ENCODE data around the gene MBD3L3. TPM values are rescaled to one million over a fixed set of nuclear protein-coding genes. Genes with fewer than 3 reads are reported as not detected.
"Not testable (repeated sequence)": the region's sequence is repeated elsewhere in the genome, so short reads cannot be mapped to it uniquely, and the experiment has no call there.

MBD3L3 gene
- total RNA-seq, 1 donor from 2014 or later: not detected

GRCh38 chr19:7063339-7063738, 4.9 kb upstream of the MBD3L3 start:
- Histone ChIP-seq H3K36me3 (no peaks in the 10 kb centered on the region), H3K4me1 (no peaks in the 10 kb centered on the region), H3K4me3 (no peak overlapping the region), H3K9me3 (no peaks in the 10 kb centered on the region), H3K27me3 (no peaks in the 10 kb centered on the region), H3K27ac (no peak overlapping the region)
- intact Hi-C loops (cut with DNase I): no loop called here
- DNase-seq (ENCODE audit: extremely low spot score in 2 of 2): no peak
- no peak for TF ChIP-seq POLR2A (IDR thresholded peaks at IDR 0.05)
- no peak for TF ChIP-seq POLR2AphosphoS5 (IDR thresholded peaks at IDR 0.05; ENCODE audit: insufficient read depth in 1 of 2, low read depth in 1 of 2)
- TF ChIP-seq, protein P1, sequence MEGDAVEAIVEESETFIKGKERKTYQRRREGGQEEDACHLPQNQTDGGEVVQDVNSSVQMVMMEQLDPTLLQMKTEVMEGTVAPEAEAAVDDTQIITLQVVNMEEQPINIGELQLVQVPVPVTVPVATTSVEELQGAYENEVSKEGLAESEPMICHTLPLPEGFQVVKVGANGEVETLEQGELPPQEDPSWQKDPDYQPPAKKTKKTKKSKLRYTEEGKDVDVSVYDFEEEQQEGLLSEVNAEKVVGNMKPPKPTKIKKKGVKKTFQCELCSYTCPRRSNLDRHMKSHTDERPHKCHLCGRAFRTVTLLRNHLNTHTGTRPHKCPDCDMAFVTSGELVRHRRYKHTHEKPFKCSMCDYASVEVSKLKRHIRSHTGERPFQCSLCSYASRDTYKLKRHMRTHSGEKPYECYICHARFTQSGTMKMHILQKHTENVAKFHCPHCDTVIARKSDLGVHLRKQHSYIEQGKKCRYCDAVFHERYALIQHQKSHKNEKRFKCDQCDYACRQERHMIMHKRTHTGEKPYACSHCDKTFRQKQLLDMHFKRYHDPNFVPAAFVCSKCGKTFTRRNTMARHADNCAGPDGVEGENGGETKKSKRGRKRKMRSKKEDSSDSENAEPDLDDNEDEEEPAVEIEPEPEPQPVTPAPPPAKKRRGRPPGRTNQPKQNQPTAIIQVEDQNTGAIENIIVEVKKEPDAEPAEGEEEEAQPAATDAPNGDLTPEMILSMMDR (IDR thresholded peaks at IDR 0.05): no peak

DNA sequence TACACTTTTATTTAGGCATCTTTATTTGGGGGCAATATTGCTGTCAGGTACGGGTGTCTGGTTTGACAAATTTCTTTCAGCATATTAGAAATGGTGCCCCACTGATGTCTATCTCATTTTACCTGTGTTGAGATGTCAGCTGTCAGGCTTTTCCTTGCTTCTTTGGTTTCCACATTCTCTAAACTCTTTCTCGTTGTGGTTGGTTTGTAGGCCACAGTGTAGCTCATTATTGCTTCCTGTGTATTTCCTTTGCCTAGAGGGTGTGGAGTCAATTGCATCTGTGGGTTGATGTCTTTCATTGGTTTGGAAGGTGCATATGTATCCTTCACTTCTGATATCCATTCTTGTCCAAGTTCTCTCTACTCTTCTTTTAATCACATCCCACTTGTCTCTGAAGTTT, 1.5 kb upstream of the MBD3L3 start:
- H3K9me3 ChIP-seq; H3K4me3 ChIP-seq; H3K4me1 ChIP-seq; intact Hi-C loops (cut with DNase I); H3K36me3 ChIP-seq; H3K27me3 ChIP-seq; DNase-seq (ENCODE audit: extremely low spot score in 2 of 2); H3K27ac ChIP-seq: not testable (repeated sequence)

DNA sequence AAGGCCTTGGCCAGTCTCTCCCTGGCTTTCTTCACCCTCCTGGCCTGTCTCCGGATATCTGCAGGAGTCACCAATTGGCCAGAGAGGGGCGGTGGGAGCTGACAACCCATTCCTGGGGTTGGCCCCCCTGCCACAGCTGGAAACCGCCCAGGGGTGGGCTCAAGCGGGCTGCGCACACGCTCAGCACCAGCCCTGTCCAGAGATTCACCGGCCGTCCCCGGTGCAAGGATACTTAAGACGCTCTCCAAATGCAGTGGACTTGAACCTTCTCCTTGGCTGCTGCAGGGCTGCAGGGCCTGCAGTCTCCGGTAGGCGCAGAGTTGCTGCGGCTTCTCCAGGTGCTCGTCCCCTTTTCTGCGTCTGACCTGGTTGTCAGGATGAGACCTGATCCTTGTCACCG, 2.1 kb downstream of the MBD3L3 start:
- H3K27ac ChIP-seq; H3K36me3 ChIP-seq; H3K4me3 ChIP-seq; H3K27me3 ChIP-seq; H3K9me3 ChIP-seq; intact Hi-C loops (cut with DNase I); DNase-seq (ENCODE audit: extremely low spot score in 2 of 2); H3K4me1 ChIP-seq: not testable (repeated sequence)

DNA sequence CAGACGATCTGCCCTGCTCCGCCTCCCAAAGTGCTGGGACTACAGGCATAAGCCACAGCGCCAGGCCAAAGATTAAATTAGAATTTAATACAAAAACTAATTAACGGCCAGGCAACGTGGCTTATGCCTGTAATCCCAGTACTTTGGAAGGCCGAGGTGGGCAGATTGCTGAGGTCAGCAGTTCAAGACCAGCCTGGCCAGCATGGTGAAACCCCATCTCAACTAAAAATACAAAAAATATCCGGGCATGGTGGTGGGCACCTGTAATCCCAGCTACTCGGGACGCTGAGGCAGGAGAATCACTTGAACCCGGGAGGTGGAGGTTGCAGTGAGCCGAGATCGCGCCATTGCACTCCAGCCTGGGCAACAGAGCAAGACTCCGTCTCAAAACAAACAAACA, 2.8 kb downstream of the MBD3L3 start:
- DNase-seq (ENCODE audit: extremely low spot score in 2 of 2); H3K27ac ChIP-seq; H3K9me3 ChIP-seq; intact Hi-C loops (cut with DNase I); H3K4me3 ChIP-seq; H3K4me1 ChIP-seq; H3K27me3 ChIP-seq; H3K36me3 ChIP-seq: not testable (repeated sequence)

GRCh38 chr19:7054635-7055368, 3.7 kb downstream of the MBD3L3 start:
- H3K4me3 ChIP-seq; H3K27me3 ChIP-seq; intact Hi-C loops (cut with DNase I); H3K9me3 ChIP-seq; DNase-seq (ENCODE audit: extremely low spot score in 2 of 2); H3K4me1 ChIP-seq; H3K36me3 ChIP-seq; H3K27ac ChIP-seq: not testable (repeated sequence)

DNA sequence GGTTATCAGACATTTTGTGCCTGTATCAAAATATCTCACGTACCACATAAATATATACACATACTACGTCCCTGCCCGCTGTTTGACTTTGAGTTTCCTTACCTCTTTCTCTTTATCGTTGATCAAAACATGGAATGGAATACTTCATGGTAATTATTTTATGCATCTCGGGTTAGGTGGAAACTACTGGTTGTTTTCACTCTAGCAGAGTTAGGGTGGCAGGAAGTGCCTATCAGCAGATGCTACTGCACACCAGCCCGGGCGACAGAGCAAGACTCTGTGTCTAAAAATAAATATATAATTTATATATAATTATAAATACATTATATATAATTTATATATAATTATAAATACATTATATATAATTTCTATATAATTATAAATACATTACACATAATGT, 5.6 kb downstream of the MBD3L3 start:
- H3K36me3 ChIP-seq; DNase-seq (ENCODE audit: extremely low spot score in 2 of 2); H3K9me3 ChIP-seq; H3K27ac ChIP-seq; H3K4me3 ChIP-seq; H3K4me1 ChIP-seq; intact Hi-C loops (cut with DNase I); H3K27me3 ChIP-seq: not testable (repeated sequence)

DNA sequence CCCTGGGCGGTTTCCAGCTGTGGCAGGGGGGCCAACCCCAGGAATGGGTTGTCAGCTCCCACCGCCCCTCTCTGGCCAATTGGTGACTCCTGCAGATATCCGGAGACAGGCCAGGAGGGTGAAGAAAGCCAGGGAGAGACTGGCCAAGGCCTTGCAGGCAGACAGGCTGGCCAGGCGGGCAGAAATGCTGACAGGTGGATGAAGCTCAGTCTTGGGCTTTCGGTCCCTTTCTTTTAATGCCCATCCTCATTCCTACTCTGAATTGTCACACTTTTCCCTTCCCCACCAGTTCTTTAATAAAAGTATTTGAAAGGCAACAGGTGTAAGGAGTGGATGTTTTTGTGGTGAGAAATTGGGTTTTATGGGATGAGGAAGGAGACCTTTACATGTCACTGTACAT, 7.1 kb downstream of the MBD3L3 start:
- not testable (repeated sequence) for H3K27me3 ChIP-seq

GRCh38 chr19:7049021-7049420, 9.5 kb downstream of the MBD3L3 start, which contains the start of gene MBD3L2:
TSS of gene MBD3L2 (plus strand) at chr19:7049321. CDS start at chr19:7049374, 53 bp downstream.
- DNase-seq (ENCODE audit: extremely low spot score in 2 of 2); H3K9me3 ChIP-seq; H3K36me3 ChIP-seq; H3K27ac ChIP-seq; H3K4me3 ChIP-seq; H3K27me3 ChIP-seq; H3K4me1 ChIP-seq; intact Hi-C loops (cut with DNase I): not testable (repeated sequence)

More for the DNA sequence above, 7.1 kb downstream of the MBD3L3 start:
- H3K27ac ChIP-seq; intact Hi-C loops (cut with DNase I); H3K36me3 ChIP-seq; H3K4me3 ChIP-seq; H3K9me3 ChIP-seq; DNase-seq (ENCODE audit: extremely low spot score in 2 of 2); H3K4me1 ChIP-seq: not testable (repeated sequence)

- H3K9me3 ChIP-seq; intact Hi-C loops (cut with DNase I); H3K36me3 ChIP-seq; H3K27me3 ChIP-seq; DNase-seq (ENCODE audit: extremely low spot score in 2 of 2); H3K4me1 ChIP-seq; H3K4me3 ChIP-seq; H3K27ac ChIP-seq: not testable (repeated sequence)
Observed at GRCh38 chr19:7041563-7041962, 16.9 kb downstream of the MBD3L3 start.

- H3K27ac ChIP-seq; H3K4me3 ChIP-seq; DNase-seq (ENCODE audit: extremely low spot score in 2 of 2); H3K36me3 ChIP-seq; H3K4me1 ChIP-seq; intact Hi-C loops (cut with DNase I); H3K27me3 ChIP-seq; H3K9me3 ChIP-seq: not testable (repeated sequence)
Observed at GRCh38 chr19:7040079-7040478, 18.4 kb downstream of the MBD3L3 start, which contains the start of gene MBD3L4. TSS of gene MBD3L4 (minus strand) at chr19:7040179. CDS start at chr19:7040144, 35 bp downstream.

DNA sequence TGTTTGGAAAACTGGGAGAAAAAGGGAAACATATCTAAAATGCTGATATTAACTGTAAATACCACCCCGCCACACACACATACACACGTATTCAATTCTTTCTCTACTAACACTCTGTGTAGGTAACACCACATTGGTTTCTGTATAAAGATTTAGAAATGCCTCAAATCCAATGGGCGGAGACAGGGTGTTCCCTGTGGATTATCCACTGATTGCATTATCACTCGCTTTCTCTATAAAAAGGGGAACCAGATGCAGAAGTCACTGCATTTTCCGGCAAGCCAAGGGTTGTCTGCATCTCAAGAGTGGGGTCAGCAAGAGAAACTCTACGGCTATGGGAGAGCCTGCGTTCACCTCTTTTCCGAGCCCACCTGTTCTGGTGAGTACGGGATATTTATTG, 28.2 kb downstream of the MBD3L3 start, which contains the start of gene MBD3L5:
Gene MBD3L5, plus strand, starts transcription at position 301 of the 400 bp plus-strand sequence. Its CDS starts 34 bp downstream, at position 335.
- intact Hi-C loops (cut with DNase I); DNase-seq (ENCODE audit: extremely low spot score in 2 of 2); H3K36me3 ChIP-seq; H3K27ac ChIP-seq; H3K4me1 ChIP-seq; H3K27me3 ChIP-seq; H3K4me3 ChIP-seq; H3K9me3 ChIP-seq: not testable (repeated sequence)

DNA sequence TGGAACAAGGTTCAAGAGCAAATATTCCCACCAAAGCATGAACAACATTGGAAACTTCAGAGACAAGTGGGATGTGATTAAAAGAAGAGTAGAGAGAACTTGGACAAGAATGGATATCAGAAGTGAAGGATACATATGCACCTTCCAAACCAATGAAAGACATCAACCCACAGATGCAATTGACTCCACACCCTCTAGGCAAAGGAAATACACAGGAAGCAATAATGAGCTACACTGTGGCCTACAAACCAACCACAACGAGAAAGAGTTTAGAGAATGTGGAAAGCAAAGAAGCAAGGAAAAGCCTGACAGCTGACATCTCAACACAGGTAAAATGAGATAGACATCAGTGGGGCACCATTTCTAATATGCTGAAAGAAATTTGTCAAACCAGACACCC, 29.7 kb downstream of the MBD3L3 start:
- H3K4me3 ChIP-seq; intact Hi-C loops (cut with DNase I); H3K4me1 ChIP-seq: not testable (repeated sequence)

More for the DNA sequence above, 29.7 kb downstream of the MBD3L3 start:
- H3K36me3 ChIP-seq; H3K9me3 ChIP-seq; H3K27me3 ChIP-seq; H3K27ac ChIP-seq; DNase-seq (ENCODE audit: extremely low spot score in 2 of 2): not testable (repeated sequence)

Measured in vagina (tissue), 2 donors.